Fibroblast of mammary gland (primary cell): ENCODE measurements around the gene TBC1D25.
A peak's percentile ranks its signal among the peaks of the same experiment; 100 is the strongest.

Experiments used
- DNase-seq: peaks from one replicate; pipeline ENCODE4 v3.0.0-alpha.2; 2010; ENCODE audit warnings: low read depth
- H3K4me3 ChIP-seq: 2 replicates; pipeline ENCODE4 v1.5.1; 2011; ENCODE audit warnings: low read depth, mild to moderate bottlenecking, low read length, moderate library complexity; ENCODE audit not compliant: control insufficient read depth
- CTCF ChIP-seq: conservative IDR thresholded peaks from 2 replicates; pipeline ENCODE4 v1.5.1; 2011; ENCODE audit warnings: low read depth, low read length, inconsistent platforms; ENCODE audit not compliant: control insufficient read depth, insufficient read depth

TBC1D25 gene

GRCh38 chrX:48497871-48498270 is 41.6 kb upstream of the TBC1D25 start:
- H3K4me3 ChIP-seq = no peak overlapping the region
- no peak for DNase-seq
- TF ChIP-seq CTCF = no peak

GRCh38 chrX:48498374-48498809 is 41.1 kb upstream of the TBC1D25 start:
- peak; percentile 89 for DNase-seq
- H3K4me3 ChIP-seq = no peak overlapping the region
- no peak for TF ChIP-seq CTCF

- no peak overlapping the region for H3K4me3 ChIP-seq
- DNase-seq = no peak
- no peak for TF ChIP-seq CTCF
These were observed 35.3 kb upstream of the TBC1D25 start for GRCh38 chrX:48504261-48504660.

GRCh38 chrX:48505481-48505880 is 34.0 kb upstream of the TBC1D25 start:
- no peak overlapping the region for H3K4me3 ChIP-seq
- DNase-seq = no peak
- TF ChIP-seq CTCF = no peak

- TF ChIP-seq CTCF = no peak
- no peak for DNase-seq
- no peak overlapping the region for H3K4me3 ChIP-seq
These were observed 32.3 kb upstream of the TBC1D25 start for GRCh38 chrX:48507246-48507645.

GRCh38 chrX:48508400-48509244 is 30.9 kb upstream of the TBC1D25 start, which contains the start of gene PORCN:
PORCN (plus strand) TSS chrX:48508992; CDS start chrX:48509821, 829 bp downstream.
- peak within 1 kb of the TSS; percentile 69 for H3K4me3 ChIP-seq
- no peak for TF ChIP-seq CTCF
- DNase-seq = peak; percentile 41
